ENCODE data around the gene PITPNB. TPM values are rescaled to one million over a fixed set of nuclear protein-coding genes. Genes with fewer than 3 reads are reported as not detected.

The PITPNB gene
- total and polyA plus RNA-seq, 2 of the 13 experiments (the other 11 are each of a cell fraction or from before 2014, with no cell fraction given) = 17.0 to 30.1 TPM

DNA sequence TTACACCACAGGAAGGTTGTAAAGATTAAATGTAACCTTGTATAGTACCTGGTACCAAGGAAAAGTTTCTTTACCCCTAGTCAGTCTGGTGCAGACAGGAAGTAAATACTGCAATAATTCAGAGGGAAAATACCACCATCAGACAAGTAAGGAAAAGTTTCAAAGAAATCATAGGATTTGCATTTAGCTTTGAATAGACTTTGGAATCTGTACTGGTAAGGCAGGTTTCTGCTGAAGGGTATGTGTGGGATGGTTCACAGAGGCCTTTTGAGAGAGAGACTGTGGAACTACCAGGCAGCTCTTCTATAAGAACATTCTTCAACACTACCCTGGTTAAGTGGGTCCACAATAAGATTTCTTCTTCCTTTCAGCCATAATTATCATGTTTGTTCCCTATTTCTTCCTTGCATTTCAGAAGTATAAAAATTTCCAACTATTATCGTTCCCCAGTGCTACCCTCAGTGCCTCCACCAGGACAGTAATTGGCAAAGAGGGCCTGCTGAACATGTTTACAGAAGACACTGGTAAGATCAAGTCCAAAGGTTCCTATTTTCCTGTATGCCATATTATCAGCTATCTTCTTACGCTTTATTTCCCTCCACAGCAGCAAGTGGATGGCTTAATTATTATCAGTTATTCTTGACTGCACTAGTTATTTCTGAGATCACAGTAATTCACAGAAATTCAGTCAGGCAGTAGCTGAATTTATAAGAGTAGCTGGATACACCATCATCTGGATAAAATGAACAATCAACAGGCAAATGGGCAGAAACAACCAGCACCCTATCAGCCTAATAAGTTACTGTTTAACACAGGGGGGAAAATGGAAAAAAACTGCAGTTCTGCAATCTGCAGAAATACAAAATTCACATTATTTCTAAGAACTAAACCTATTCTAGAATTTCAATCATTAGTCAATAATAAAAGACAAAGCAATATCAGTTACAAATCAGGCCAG lies 48.5 kb downstream of the PITPNB start (continued):
- TF ChIP-seq PTBP1 (IDR thresholded peaks at IDR 0.05; ENCODE audit: low read depth, low read length, poor library complexity, severe bottlenecking) (no peak), ZSCAN29 (CRISPR knock-in tag; conservative IDR thresholded peaks at IDR 0.05) (no peak), MTF2 (CRISPR knock-in tag; IDR thresholded peaks at IDR 0.05; ENCODE audit: borderline replicate concordance) (no peak), MAFF (IDR thresholded peaks at IDR 0.05; ENCODE audit: low read depth, low read length) (no peak), NR2C2 (CRISPR knock-in tag; IDR thresholded peaks at IDR 0.05; ENCODE audit: borderline replicate concordance) (no peak)
- TF ChIP-seq, protein P1, sequence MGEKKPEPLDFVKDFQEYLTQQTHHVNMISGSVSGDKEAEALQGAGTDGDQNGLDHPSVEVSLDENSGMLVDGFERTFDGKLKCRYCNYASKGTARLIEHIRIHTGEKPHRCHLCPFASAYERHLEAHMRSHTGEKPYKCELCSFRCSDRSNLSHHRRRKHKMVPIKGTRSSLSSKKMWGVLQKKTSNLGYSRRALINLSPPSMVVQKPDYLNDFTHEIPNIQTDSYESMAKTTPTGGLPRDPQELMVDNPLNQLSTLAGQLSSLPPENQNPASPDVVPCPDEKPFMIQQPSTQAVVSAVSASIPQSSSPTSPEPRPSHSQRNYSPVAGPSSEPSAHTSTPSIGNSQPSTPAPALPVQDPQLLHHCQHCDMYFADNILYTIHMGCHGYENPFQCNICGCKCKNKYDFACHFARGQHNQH (CRISPR knock-in tag; IDR thresholded peaks at IDR 0.05) = no peak
- TF ChIP-seq, protein P2, sequence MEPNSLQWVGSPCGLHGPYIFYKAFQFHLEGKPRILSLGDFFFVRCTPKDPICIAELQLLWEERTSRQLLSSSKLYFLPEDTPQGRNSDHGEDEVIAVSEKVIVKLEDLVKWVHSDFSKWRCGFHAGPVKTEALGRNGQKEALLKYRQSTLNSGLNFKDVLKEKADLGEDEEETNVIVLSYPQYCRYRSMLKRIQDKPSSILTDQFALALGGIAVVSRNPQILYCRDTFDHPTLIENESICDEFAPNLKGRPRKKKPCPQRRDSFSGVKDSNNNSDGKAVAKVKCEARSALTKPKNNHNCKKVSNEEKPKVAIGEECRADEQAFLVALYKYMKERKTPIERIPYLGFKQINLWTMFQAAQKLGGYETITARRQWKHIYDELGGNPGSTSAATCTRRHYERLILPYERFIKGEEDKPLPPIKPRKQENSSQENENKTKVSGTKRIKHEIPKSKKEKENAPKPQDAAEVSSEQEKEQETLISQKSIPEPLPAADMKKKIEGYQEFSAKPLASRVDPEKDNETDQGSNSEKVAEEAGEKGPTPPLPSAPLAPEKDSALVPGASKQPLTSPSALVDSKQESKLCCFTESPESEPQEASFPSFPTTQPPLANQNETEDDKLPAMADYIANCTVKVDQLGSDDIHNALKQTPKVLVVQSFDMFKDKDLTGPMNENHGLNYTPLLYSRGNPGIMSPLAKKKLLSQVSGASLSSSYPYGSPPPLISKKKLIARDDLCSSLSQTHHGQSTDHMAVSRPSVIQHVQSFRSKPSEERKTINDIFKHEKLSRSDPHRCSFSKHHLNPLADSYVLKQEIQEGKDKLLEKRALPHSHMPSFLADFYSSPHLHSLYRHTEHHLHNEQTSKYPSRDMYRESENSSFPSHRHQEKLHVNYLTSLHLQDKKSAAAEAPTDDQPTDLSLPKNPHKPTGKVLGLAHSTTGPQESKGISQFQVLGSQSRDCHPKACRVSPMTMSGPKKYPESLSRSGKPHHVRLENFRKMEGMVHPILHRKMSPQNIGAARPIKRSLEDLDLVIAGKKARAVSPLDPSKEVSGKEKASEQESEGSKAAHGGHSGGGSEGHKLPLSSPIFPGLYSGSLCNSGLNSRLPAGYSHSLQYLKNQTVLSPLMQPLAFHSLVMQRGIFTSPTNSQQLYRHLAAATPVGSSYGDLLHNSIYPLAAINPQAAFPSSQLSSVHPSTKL (CRISPR knock-in tag; IDR thresholded peaks at IDR 0.05) = peak; percentile 48
